Psoas muscle (tissue), 8 donors: ENCODE measurements around the gene PYGM. TPM values are rescaled to one million over a fixed set of nuclear protein-coding genes. Genes with fewer than 3 reads are reported as not detected.
"Not testable (repeated sequence)": the region's sequence is repeated elsewhere in the genome, so short reads cannot be mapped to it uniquely, and the experiment has no call there.

Source experiments
- ATAC-seq, 4 donors: fragments of 200-7000 bp; cut with Tn5 transposase; one replicate each; pipeline ENCODE4 v1.9.1; 2020; ENCODE audit warnings: moderate library complexity in 3 of 4, mild to moderate bottlenecking in 2 of 4
- DNase-seq, 2 donors: peaks; one replicate each; pipeline ENCODE4 v3.0.0-alpha.2; 2020
- H3K27ac ChIP-seq: fragments of 200-600 bp; one replicate; pipeline ENCODE4 v1.8.0; 2022
- H3K27me3 ChIP-seq, 3 donors: fragments of 200-600 bp in 1 of 3; one replicate each; pipeline versions ENCODE4 v1.6.1 to v1.8.0; 2013 to 2022; ENCODE audit warnings: low read length in 2 of 3, mild to moderate bottlenecking in 2 of 3, moderate library complexity in 1 of 3; ENCODE audit not compliant: insufficient read depth in 3 of 3
- H3K36me3 ChIP-seq, 2 donors: fragments of 200-600 bp in 1 of 2; one replicate each; pipeline versions ENCODE4 v1.6.1 to v1.8.0; 2013 to 2022; ENCODE audit warnings: low read depth in 1 of 2, mild to moderate bottlenecking in 1 of 2, moderate library complexity in 1 of 2; ENCODE audit not compliant: insufficient read depth in 1 of 2
- H3K4me1 ChIP-seq: fragments of 200-600 bp; one replicate; pipeline ENCODE4 v1.8.0; 2022
- H3K4me3 ChIP-seq: fragments of 200-600 bp; one replicate; pipeline ENCODE4 v1.8.0; 2022; ENCODE audit warnings: mild to moderate bottlenecking
- H3K9me3 ChIP-seq: fragments of 200-600 bp; one replicate; pipeline ENCODE4 v1.8.0; 2022
- WGBS, 3 donors: extraction: QIAGEN DNeasy Blood & Tissue Kit; methylation state at CpG; one replicate each; pipeline versions ENCODE4 v1.1.6 to v1.1.7; 2013; 5-methylcytosine and 5-hydroxymethylcytosine counted together
- intact Hi-C, 2 donors: fragments of 100-400 bp; cut with DNase I; formaldehyde crosslinking; loops; one replicate each; pipeline versions ENCODE4 v1.11.0 to v1.14.2; 2022
- polyA plus RNA-seq, 3 donors: library from polyadenylated mRNA; stranded (reverse); fragments of 200-250 nt; gene quantifications; one replicate each; pipeline ENCODE4 v1.2.3, GENCODE V29; 2013
- total RNA-seq, 4 donors: library from RNA; stranded (reverse); fragmentation: NEBNext Ultra II Directional in 2 of 4; extraction: Animal tissue kit (Norgen Biotek cat#: 25700) in 2 of 4; gene quantifications; one replicate each; pipeline versions ENCODE4 v1.2.1 to v1.2.4, GENCODE V29; 2021 to 2023
- TF ChIP-seq, protein P1 (sequence below): fragments of 200-600 bp; IDR thresholded peaks from one replicate; pipeline ENCODE4 v1.8.0; 2022; ENCODE audit warnings: antibody characterized with exemption
- donor health status: healthy with polysubstance abuse.
- donor health status: DM: no; HTN: no; CAD: no; lungs with moderate emphysema.
- donor health status: Bipolar disorder and iron deficiency.
- donor health status: healthy.
- donor health status: DM: yes; HTN: yes; CAD: no.
- donor health status: DM: no; HTN: no; CAD: no.
- donor health status: DM: no; HTN: no; CAD: no.
- donor health status: DM: yes; HTN: yes; CAD: no.

Gene PYGM
- total and polyA plus RNA-seq, 7 donors = 511 to 2,203 (median 1,729) TPM

DNA sequence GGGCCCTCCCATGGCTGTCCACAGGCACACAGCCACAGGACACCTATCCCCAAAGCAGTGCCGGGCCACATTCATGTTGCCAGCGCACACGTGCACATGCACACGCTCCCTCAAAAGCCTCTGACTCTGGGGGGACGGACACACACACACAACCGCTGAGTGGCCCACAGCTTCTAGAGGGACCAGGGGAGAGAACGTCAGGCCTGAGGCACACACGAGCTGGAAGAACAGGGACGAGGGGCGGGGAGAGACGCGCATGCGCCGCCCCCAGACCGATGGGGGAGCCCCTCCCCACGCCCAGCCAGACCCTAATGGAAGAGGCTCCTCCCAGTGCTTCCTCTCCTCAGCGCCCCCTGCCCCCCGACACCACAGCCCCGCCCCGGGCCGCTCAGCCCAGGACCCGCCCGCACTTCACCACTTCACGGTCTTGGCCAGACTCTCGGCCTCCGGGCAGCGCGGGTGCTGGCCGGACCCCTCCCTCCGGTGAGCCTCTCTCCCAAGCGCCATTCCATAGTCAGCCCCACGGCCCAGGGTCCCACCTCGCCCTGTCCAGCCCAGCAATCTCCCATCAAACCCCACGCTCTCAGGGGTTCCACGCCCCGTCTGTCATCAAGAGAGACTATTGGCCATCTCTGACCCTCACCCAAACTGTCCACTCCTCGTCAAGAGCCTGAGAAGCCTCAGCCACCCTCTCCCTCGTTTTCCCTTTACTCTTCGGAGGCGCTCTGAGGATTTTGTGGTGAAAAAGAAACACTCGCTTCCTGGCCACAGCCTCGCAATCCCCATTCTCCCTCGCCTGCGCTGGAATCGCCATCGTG is 48.4 kb downstream of the PYGM start:
- Histone ChIP-seq H3K9me3 (no peaks in the 10 kb centered on the region), H3K4me3 (no peak overlapping the region), H3K4me1 (no peaks in the 10 kb centered on the region), H3K27me3 (peaks cover 5 to 61% (median 20%) of the 10 kb centered on the region in 3 donors), H3K27ac (no peak overlapping the region), H3K36me3 (no peaks in the 10 kb centered on the region)
- intact Hi-C loops = no loop called here
- ATAC-seq = no peak
- DNase-seq = no peak
- TF ChIP-seq, protein P1, sequence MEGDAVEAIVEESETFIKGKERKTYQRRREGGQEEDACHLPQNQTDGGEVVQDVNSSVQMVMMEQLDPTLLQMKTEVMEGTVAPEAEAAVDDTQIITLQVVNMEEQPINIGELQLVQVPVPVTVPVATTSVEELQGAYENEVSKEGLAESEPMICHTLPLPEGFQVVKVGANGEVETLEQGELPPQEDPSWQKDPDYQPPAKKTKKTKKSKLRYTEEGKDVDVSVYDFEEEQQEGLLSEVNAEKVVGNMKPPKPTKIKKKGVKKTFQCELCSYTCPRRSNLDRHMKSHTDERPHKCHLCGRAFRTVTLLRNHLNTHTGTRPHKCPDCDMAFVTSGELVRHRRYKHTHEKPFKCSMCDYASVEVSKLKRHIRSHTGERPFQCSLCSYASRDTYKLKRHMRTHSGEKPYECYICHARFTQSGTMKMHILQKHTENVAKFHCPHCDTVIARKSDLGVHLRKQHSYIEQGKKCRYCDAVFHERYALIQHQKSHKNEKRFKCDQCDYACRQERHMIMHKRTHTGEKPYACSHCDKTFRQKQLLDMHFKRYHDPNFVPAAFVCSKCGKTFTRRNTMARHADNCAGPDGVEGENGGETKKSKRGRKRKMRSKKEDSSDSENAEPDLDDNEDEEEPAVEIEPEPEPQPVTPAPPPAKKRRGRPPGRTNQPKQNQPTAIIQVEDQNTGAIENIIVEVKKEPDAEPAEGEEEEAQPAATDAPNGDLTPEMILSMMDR = no peak
- WGBS, 3 donors = 50 to 56% (median 50%) methylated on average over 38 to 46 of the region's 46 CpGs

- Histone ChIP-seq H3K4me3 (no peak overlapping the region), H3K9me3 (no peaks in the 10 kb centered on the region), H3K36me3 (no peaks in the 10 kb centered on the region), H3K4me1 (no peaks in the 10 kb centered on the region), H3K27me3 (peaks cover 5 to 54% (median 20%) of the 10 kb centered on the region in 3 donors), H3K27ac (no peak overlapping the region)
- DNase-seq = no peak
- intact Hi-C loops = no loop called here
- TF ChIP-seq, protein P1 = no peak
- WGBS, 3 donors = 62 to 64% (median 64%) methylated on average over 13 of the region's 13 CpGs
- no peak for ATAC-seq
These were observed 49.2 kb downstream of the PYGM start for GRCh38 chr11:64710418-64711137.

GRCh38 chr11:64705501-64705900 is 54.3 kb downstream of the PYGM start:
- TF ChIP-seq, protein P1 = no peak
- Histone ChIP-seq H3K4me1 (no peaks in the 10 kb centered on the region), H3K27me3 (peaks cover 0 to 6% (median 2%) of the 10 kb centered on the region in 3 donors), H3K9me3 (no peaks in the 10 kb centered on the region), H3K4me3 (no peak overlapping the region), H3K36me3 (no peaks in the 10 kb centered on the region), H3K27ac (no peak overlapping the region)
- ATAC-seq (no peak), DNase-seq (no peak)
- intact Hi-C loops = no loop called here
- 43 to 62% (median 48%) methylated on average over 2 of the region's 2 CpGs for WGBS, 3 donors

- WGBS, 3 donors = 91 to 100% (median 96%) methylated on average over 2 of the region's 2 CpGs
- no peaks in the 10 kb centered on the region for H3K9me3 ChIP-seq
- intact Hi-C loops = no loop called here
- no peaks in the 10 kb centered on the region for H3K36me3 ChIP-seq
- no peak overlapping the region for H3K4me3 ChIP-seq
- H3K27ac ChIP-seq = no peak overlapping the region
- H3K4me1 ChIP-seq = no peaks in the 10 kb centered on the region
- H3K27me3 ChIP-seq = peaks cover 0 to 2% (median 0%) of the 10 kb centered on the region in 3 donors
- TF ChIP-seq, protein P1 = no peak
- ATAC-seq = no peak
- DNase-seq = no peak
These were observed 56.7 kb downstream of the PYGM start for GRCh38 chr11:64703048-64703447.

DNA sequence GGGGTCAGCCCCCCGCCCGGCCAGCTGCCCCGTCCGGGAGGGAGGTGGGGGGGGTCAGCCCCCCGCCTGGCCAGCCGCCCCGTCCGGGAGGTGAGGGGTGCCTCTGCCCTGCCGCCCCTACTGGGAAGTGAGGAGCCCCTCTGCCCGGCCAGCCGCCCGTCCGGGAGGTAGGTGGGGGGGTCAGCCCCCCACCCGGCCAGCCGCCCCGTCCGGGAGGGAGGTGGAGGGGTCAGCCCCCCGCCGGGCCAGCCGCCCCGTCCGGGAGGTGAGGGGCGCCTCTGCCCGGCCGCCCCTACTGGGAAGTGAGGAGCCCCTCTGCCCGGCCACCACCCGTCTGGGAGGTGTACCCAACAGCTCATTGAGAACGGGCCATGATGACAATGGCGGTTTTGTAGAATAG is 57.8 kb downstream of the PYGM start:
- H3K36me3 ChIP-seq, H3K9me3 ChIP-seq, DNase-seq, H3K27me3 ChIP-seq, H3K4me3 ChIP-seq, intact Hi-C loops, ATAC-seq, H3K4me1 ChIP-seq, H3K27ac ChIP-seq: not testable (repeated sequence)
- WGBS, 3 donors = 86 to 90% (median 87%) methylated on average over 21 to 27 of the region's 29 CpGs
